GM19239 (cell line): Measurements from ENCODE around the gene CREB5.

ENCODE experiments used
- DNase-seq: peaks from one replicate; pipeline ENCODE4 v3.0.0; 2011; ENCODE audit warnings: low spot score; ENCODE audit not compliant: insufficient read length
- FAIRE-seq: peaks from 2 replicates; lab custom pipeline; 2011; peaks lifted over from hg19 to GRCh38; lab: Jason Lieb, UNC

CREB5 gene

GRCh38 chr7:28656529-28656928 is 244.2 kb downstream of the CREB5 start:
- DNase-seq (no peak), FAIRE-seq (no peak)

DNA sequence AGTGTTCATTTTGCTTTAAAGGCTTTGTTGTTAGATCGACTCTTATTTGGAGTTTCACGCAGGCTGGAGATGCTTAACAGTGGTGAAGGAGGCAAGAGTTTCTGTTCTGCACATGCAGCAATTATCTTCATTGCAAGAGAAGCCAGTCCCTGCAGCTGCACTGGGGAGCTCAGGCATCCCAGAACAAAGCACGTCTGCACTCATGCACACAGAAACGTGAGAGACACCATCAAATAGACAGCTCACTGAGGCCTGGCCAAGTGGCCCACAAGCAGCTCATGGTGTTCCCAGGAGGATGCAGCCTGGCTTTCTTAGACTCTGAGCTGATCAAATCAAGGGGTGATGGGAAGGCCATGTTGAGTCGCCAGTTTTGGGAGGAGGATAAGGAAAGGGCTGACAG is 246.1 kb downstream of the CREB5 start:
- FAIRE-seq: no peak
- no peak for DNase-seq

DNA sequence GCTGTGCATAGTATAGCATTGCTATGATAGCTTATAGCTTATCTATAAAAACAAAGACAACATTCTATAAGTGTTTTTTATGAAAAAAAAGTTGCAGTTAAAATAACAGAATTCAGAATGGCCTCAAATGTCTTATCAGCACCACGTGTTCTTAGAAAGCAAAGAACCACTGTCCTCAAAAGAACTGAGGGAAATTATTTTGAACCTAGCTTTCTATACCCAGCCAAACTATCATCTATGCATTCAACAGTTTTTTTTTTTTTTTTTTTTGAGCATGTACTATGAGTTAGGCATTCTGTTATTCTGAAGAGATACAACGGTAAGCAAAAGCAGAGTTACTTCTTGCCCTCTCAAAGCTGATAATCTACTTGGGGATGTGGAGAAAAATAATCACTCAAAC is 247.8 kb downstream of the CREB5 start:
- FAIRE-seq (no peak), DNase-seq (no peak)

DNA sequence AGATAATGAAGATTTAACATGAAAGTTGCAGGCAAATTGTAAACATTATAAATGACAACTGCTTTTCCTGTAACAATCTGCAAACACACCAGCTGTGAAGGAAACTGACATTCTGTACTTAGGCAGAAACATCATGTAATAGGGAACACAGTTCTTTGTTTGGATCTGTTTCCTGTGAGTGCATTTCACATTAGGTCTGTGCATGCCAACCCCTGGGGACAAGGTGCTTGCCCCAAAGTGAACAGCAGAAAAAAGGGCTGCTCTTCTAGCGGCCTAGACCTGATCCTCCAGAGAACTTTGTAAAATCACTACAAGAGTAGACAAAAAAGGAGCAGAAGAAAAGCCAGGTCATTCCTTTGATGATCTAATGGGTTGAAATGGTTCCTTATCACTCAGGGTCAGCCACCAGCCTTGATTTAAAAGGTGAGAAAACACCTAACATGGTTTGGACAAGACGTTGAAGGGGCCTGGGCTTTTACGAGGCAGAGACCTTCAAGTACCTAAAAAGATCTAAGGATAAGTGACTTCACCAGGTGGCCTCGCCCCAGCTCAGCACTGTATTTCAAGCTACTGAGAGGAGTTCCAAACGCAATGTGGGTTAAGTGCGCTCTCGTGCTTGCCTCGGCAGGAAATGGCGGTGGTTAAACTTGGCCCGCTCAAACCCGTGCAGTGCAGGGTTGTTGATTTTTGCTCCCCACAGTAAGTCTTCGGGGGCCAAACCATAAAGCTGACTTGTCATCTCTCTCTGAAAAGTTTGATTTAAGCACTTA is 249.7 kb downstream of the CREB5 start:
- DNase-seq (no peak), FAIRE-seq (no peak)

DNA sequence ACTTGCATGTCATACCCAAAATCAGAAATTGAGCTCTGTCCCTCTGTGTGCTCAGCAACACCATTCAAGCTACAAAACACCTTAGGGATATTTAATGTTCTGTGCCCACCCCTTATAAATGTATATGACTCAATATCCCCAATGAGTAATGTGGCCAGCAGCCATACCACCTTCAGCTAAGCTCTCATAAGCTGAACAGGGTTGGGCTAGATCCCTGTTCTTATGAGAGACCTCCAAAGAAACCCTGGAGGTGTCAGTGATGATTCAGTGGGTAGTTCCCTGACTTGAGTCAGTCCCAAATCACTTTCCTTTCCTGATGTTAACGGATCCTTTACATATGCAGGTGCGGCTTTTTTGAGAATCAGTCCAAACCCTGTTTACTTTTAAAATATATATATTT is 253.8 kb downstream of the CREB5 start:
- no peak for DNase-seq
- FAIRE-seq: no peak

GRCh38 chr7:28668085-28668484 is 255.8 kb downstream of the CREB5 start:
- FAIRE-seq: no peak
- DNase-seq: no peak

- DNase-seq (no peak), FAIRE-seq (no peak)
These were observed 257.0 kb downstream of the CREB5 start for GRCh38 chr7:28669330-28669729.

DNA sequence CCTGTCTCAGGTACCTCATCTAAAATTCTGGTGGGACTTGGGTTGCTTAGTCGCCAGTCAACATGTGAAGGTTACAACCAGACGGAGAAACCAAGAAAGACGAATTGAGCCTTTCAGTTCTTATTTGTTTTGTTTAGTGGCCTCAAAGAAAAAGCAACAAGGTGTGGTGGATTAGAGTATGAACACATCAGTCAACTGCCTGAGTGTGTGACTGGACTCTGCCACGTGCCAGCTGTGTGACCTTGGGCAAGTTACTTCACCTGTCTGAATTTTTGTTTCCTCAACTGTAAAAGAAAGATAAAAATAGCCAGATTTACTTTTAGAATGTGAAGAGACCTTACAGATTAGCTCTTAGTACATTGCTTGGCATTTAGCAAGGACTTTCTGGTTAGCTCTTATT is 259.2 kb downstream of the CREB5 start:
- no peak for DNase-seq
- no peak for FAIRE-seq

GRCh38 chr7:28672397-28672797 is 260.1 kb downstream of the CREB5 start:
- FAIRE-seq (no peak), DNase-seq (no peak)

- no peak for DNase-seq
- FAIRE-seq: no peak
These were observed 262.1 kb downstream of the CREB5 start for GRCh38 chr7:28674359-28674782.

DNA sequence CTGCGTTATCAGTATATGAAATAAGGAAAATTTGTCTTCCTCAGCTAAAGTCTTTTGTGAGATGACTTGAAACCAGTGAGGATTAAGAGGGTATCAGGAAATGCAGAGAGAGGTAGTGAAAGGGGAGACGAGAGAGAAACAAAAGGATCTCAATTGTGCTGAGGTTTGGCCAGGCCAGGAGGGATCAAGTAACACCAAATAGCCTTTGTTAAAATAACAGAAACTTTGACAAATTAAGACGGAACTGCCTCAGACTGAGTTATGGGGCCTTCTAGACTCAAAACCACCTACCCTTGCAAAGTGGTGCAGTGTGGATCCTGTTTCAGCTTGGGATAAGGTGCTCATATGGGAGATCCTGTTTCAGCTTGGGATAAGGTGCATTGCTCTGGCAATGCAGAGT is 263.1 kb downstream of the CREB5 start:
- DNase-seq (no peak), FAIRE-seq (no peak)

- DNase-seq (no peak), FAIRE-seq (no peak)
These were observed 265.4 kb downstream of the CREB5 start for GRCh38 chr7:28677668-28678067.

DNA sequence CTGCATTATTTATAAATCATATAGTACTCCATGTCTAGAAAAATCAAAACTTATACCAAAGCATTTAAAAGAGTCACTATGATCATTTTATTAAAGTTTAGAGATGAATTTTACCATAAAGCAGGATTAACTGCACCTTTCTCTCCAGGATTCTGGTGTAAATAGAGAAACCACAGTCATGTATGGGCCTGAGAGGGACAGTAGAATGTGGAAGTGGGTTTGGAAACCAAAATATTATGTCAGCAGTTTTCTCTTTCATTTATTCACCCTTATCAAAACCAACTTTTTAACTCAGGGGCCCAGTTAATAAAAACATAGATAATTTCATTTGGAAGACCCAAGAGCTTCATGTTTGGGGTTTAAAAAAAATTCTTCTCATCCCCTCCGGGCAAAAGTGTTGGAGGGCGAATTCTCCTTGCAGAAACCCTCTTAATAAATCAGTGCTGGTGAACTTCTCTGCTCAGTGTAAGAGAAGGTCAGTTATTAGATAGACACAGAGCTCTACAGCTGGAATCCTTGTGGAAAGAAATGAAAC is 266.2 kb downstream of the CREB5 start:
- DNase-seq (no peak), FAIRE-seq (no peak)

- DNase-seq: no peak
- FAIRE-seq: no peak
These were observed 269.5 kb downstream of the CREB5 start for GRCh38 chr7:28681693-28682310.

DNA sequence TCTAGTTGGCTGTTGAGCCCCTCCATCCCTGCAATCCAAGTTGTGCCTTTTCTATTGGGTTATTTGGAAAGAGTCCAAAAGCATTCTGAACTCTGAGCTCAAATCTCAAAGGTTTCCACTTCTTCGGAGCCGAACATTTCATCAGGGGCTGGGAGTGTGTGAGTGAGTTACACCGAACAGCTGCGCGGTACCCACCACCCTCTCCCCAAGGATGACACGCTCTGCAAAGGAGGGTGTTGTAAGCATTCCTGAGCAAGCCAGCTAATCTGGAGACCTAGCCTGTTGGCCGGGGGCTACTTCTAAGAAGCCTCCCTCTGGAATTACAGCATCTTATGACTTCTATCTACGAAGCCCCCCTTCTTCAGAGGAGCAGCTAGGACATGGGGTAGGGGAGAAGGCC is 270.5 kb downstream of the CREB5 start:
- no peak for FAIRE-seq
- no peak for DNase-seq

DNA sequence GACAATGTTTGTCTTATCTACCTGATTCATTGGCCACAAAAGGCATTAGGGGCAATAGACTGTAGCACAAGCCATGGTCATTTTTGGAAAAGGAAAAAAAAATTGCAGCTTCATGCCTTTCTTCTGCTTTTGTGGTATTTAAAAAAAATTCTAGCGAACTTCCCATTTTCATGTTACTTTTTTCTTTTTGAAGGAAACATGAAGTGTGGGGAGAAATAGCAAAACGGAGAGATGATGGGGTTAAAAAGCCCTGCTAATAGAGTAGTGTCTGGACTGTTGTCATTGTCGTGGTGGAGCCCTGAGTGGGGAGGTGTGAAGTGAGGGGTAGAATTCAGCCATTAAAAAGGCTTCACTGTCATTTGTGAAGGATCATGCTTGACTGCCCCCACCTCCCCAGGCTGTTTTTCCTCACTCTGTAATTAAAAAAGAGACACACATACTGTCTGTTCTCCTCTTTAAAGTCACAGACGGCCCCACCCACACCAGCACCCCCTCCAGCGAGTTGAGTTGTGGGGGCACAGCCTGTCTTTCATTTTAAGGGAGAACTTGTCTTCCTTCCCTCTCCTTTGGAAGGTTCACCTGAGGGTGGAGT is 272.4 kb downstream of the CREB5 start:
- FAIRE-seq (peak; percentile 42), DNase-seq (no peak)

DNA sequence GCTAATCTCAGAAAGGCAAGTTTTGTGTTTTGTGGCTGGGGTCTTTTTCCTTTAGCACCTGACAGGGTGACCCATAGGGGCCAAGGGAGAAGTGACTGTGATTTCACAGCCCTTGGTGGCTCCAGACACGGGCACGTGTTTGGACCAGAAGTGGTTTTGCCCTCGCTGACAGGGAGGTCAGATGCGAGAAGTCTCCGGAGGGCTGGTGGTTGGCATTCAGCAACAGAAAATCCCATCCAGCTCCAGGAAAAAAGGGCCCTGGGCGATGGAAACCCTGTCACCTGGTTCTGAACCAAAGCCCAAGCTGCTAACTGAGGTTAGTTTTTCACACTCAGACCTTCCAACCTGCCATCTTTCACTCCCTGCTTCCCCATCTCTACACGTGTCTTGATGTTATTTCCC is 272.9 kb downstream of the CREB5 start:
- no peak for DNase-seq
- no peak for FAIRE-seq

DNA sequence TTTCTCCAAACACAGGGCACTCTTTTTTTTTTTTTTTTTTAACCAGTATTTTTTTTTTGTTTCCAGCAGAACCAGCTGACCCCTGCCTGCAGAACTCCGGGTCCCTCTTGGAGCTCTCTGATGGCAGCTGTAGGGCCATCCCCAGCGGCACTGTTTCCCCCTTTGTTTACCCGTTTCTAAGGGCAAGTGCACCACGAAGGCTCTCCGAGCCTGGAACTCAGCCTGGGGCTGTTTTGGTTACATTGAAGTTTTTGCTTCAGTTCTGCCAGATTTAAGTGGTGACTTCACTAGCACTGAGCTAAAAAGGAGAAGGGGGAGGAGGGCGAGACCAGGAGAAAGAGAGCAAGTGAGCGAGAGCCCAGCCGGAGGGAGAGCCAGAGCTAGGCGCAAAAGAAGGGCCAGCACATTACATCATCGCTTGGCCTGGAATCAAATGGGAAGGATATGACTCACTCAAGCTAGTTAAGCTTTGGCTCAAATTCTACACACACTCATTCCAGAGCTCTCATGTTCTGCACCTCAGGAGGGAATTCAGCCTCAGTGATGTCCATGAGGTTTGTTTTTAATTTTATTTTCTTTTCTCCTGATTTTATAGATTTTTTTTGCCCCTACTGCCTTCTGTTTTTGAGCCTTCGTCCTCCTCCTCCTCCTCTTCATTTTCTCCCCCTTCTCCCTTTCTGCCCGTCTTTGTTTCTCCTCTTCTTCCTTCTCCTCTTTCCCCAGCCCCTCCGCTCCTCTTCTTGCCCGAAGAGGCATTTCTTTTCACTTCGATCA is 273.5 kb downstream of the CREB5 start:
- no peak for FAIRE-seq
- no peak for DNase-seq

GRCh38 chr7:28686418-28686800 is 274.1 kb downstream of the CREB5 start:
- no peak for DNase-seq
- no peak for FAIRE-seq

DNA sequence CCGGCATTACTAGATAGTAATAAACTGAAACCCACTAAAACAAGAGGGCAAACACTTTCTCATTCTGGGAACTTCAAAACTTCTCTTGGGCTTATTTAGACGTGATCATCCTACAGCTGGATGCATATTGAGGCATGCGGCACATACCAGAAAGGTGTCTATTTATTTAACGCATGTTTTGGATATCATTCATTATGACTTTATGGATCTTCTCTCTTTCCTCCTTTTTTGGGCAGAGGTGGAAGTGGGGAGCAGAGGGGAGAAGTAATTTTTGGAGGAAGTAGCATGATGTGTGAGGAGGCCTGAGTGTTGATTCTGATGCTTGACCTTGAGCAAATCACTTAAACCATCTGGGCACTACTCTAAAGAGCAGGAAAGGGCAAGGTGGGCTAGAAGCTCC is 275.2 kb downstream of the CREB5 start:
- no peak for DNase-seq
- no peak for FAIRE-seq

GRCh38 chr7:28688174-28688573 is 275.9 kb downstream of the CREB5 start:
- FAIRE-seq (no peak), DNase-seq (no peak)
